Measurements from ENCODE around the gene OR10T2. TPM values are rescaled to one million over a fixed set of nuclear protein-coding genes. Genes with fewer than 3 reads are reported as not detected.

OR10T2 gene
- total and polyA plus RNA-seq, 3 experiments from 2014 or later = not detected

GRCh38 chr1:158414651-158415345 is 15.5 kb upstream of the OR10T2 start:
- no peaks in the 10 kb centered on the region for H3K9me3 Mint-ChIP-seq
- H3K27me3 Mint-ChIP-seq = peaks cover 2 to 12% of the 10 kb centered on the region in 2 donors
- H3K36me3 ChIP-seq (ENCODE audit: insufficient read depth, low read length) = no peaks in the 10 kb centered on the region
- no peaks in the 10 kb centered on the region for H3K9me3 ChIP-seq (ENCODE audit: low read length)
- H3K4me1 ChIP-seq (ENCODE audit: insufficient read depth, low read length) = no peaks in the 10 kb centered on the region
- H3K4me1 Mint-ChIP-seq = no peaks in the 10 kb centered on the region
- no peak overlapping the region for H3K4me3 ChIP-seq (ENCODE audit: low read length)
- CTCF ChIA-PET = no interaction called here
- no peak overlapping the region for H3K4me3 Mint-ChIP-seq
- no peak for DNase-seq
- H3K27me3 ChIP-seq (ENCODE audit: insufficient read depth, low read length, poor library complexity, severe bottlenecking) = no peaks in the 10 kb centered on the region
- H3K27ac Mint-ChIP-seq = no peak overlapping the region
- POLR2A ChIA-PET = no interaction called here
- no peak overlapping the region for H3K27ac ChIP-seq (ENCODE audit: low read depth, low read length)
- no peaks in the 10 kb centered on the region for H3K36me3 Mint-ChIP-seq

DNA sequence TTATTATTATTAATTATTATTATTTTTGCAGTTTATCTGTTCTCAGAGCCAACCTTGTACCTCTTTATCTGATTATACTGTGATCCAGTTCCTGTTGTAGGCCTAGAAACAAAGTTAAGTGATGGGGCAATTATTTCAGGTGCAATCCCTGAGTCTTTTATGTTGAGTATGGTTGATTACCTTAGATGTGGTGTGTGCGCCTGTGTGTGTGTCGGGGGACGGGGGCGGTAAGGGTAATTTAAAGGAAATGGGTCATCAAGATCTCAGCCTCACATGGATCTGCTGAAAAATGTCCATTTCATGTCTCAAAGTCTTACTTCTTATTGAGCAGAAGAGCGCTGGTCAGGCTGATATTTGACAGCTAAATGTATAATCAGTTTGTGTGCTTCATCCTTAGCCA is 7.8 kb upstream of the OR10T2 start:
- H3K4me3 Mint-ChIP-seq = no peak overlapping the region
- Histone ChIP-seq H3K4me1 (ENCODE audit: insufficient read depth, low read length) (no peaks in the 10 kb centered on the region), H3K27ac (ENCODE audit: low read depth, low read length) (no peak overlapping the region), H3K4me3 (ENCODE audit: low read length) (no peak overlapping the region), H3K27me3 (ENCODE audit: insufficient read depth, low read length, poor library complexity, severe bottlenecking) (no peaks in the 10 kb centered on the region), H3K9me3 (ENCODE audit: low read length) (no peaks in the 10 kb centered on the region), H3K36me3 (ENCODE audit: insufficient read depth, low read length) (no peaks in the 10 kb centered on the region)
- no peak overlapping the region for H3K27ac Mint-ChIP-seq
- CTCF ChIA-PET = no interaction called here
- peaks cover 2 to 24% of the 10 kb centered on the region in 2 donors for H3K27me3 Mint-ChIP-seq
- no peaks in the 10 kb centered on the region for H3K4me1 Mint-ChIP-seq
- no peaks in the 10 kb centered on the region for H3K9me3 Mint-ChIP-seq
- POLR2A ChIA-PET = no interaction called here
- H3K36me3 Mint-ChIP-seq = no peaks in the 10 kb centered on the region
- DNase-seq = no peak

DNA sequence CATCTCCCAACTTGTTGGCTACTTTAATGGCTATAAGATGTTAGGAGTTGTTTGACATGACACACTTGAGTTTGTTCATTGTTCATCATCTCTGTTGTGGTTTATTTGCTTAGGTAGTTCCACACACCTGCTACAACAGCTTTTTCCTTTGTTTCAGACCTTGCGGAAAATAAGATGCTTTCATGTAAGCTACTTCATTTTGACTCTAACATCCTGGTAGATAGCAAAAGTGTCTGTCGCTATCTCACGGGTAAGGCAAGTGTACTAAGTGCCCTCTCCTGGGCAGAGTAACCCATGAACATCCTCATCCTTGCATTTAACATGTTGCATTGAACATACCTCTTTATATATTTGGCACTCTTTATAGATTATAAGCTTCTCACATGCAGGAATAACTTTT is 1.6 kb upstream of the OR10T2 start:
- Histone ChIP-seq H3K27ac (ENCODE audit: low read depth, low read length) (no peak overlapping the region), H3K36me3 (ENCODE audit: insufficient read depth, low read length) (no peaks in the 10 kb centered on the region), H3K9me3 (ENCODE audit: low read length) (no peaks in the 10 kb centered on the region), H3K4me1 (ENCODE audit: insufficient read depth, low read length) (no peaks in the 10 kb centered on the region), H3K4me3 (ENCODE audit: low read length) (no peak overlapping the region), H3K27me3 (ENCODE audit: insufficient read depth, low read length, poor library complexity, severe bottlenecking) (no peaks in the 10 kb centered on the region)
- no peak overlapping the region for H3K27ac Mint-ChIP-seq
- no peaks in the 10 kb centered on the region for H3K9me3 Mint-ChIP-seq
- CTCF ChIA-PET = no interaction called here
- DNase-seq = no peak
- peaks cover 0 to 5% (median 3%) of the 10 kb centered on the region in 3 donors for H3K4me1 Mint-ChIP-seq
- no peak overlapping the region for H3K4me3 Mint-ChIP-seq
- no peaks in the 10 kb centered on the region for H3K36me3 Mint-ChIP-seq
- POLR2A ChIA-PET = no interaction called here
- H3K27me3 Mint-ChIP-seq = peaks cover 6 to 47% of the 10 kb centered on the region in 2 donors

- Mint-ChIP-seq H3K9me3 (no peaks in the 10 kb centered on the region), H3K36me3 (no peaks in the 10 kb centered on the region), H3K27me3 (peaks cover 7 to 40% of the 10 kb centered on the region in 2 donors), H3K4me1 (peaks cover 0 to 5% (median 3%) of the 10 kb centered on the region in 3 donors), H3K4me3 (no peak overlapping the region), H3K27ac (no peak overlapping the region)
- Histone ChIP-seq H3K36me3 (ENCODE audit: insufficient read depth, low read length) (no peaks in the 10 kb centered on the region), H3K27me3 (ENCODE audit: insufficient read depth, low read length, poor library complexity, severe bottlenecking) (no peaks in the 10 kb centered on the region), H3K9me3 (ENCODE audit: low read length) (no peaks in the 10 kb centered on the region), H3K4me1 (ENCODE audit: insufficient read depth, low read length) (no peaks in the 10 kb centered on the region), H3K27ac (ENCODE audit: low read depth, low read length) (no peak overlapping the region), H3K4me3 (ENCODE audit: low read length) (no peak overlapping the region)
- DNase-seq = no peak
- ChIA-PET CTCF (no interaction called here), POLR2A (no interaction called here)
Observed at GRCh38 chr1:158396646-158397045, 2.6 kb downstream of the OR10T2 start.

- Histone ChIP-seq H3K9me3 (ENCODE audit: low read length) (no peaks in the 10 kb centered on the region), H3K27me3 (ENCODE audit: insufficient read depth, low read length, poor library complexity, severe bottlenecking) (no peaks in the 10 kb centered on the region), H3K4me1 (ENCODE audit: insufficient read depth, low read length) (no peaks in the 10 kb centered on the region), H3K36me3 (ENCODE audit: insufficient read depth, low read length) (no peaks in the 10 kb centered on the region), H3K4me3 (ENCODE audit: low read length) (no peak overlapping the region), H3K27ac (ENCODE audit: low read depth, low read length) (no peak overlapping the region)
- POLR2A ChIA-PET = no interaction called here
- no peak overlapping the region for H3K4me3 Mint-ChIP-seq
- CTCF ChIA-PET = no interaction called here
- DNase-seq = no peak
- H3K9me3 Mint-ChIP-seq = no peaks in the 10 kb centered on the region
- peaks cover 3 to 21% of the 10 kb centered on the region in 2 donors for H3K27me3 Mint-ChIP-seq
- H3K4me1 Mint-ChIP-seq = no peaks in the 10 kb centered on the region
- H3K36me3 Mint-ChIP-seq = no peaks in the 10 kb centered on the region
- H3K27ac Mint-ChIP-seq = no peak overlapping the region
Observed at GRCh38 chr1:158393476-158393875, 5.8 kb downstream of the OR10T2 start.

- POLR2A ChIA-PET = no interaction called here
- CTCF ChIA-PET = no interaction called here
- Histone ChIP-seq H3K27ac (ENCODE audit: low read depth, low read length) (no peak overlapping the region), H3K9me3 (ENCODE audit: low read length) (no peaks in the 10 kb centered on the region), H3K4me1 (ENCODE audit: insufficient read depth, low read length) (no peaks in the 10 kb centered on the region), H3K27me3 (ENCODE audit: insufficient read depth, low read length, poor library complexity, severe bottlenecking) (no peaks in the 10 kb centered on the region), H3K36me3 (ENCODE audit: insufficient read depth, low read length) (no peaks in the 10 kb centered on the region), H3K4me3 (ENCODE audit: low read length) (no peak overlapping the region)
- no peaks in the 10 kb centered on the region for H3K36me3 Mint-ChIP-seq
- H3K9me3 Mint-ChIP-seq = peaks cover 0 to 2% (median 0%) of the 10 kb centered on the region in 5 donors
- no peaks in the 10 kb centered on the region for H3K4me1 Mint-ChIP-seq
- H3K27me3 Mint-ChIP-seq = peaks cover 5 to 22% of the 10 kb centered on the region in 2 donors
- H3K27ac Mint-ChIP-seq = no peak overlapping the region
- DNase-seq = no peak
- H3K4me3 Mint-ChIP-seq = no peak overlapping the region
Observed at GRCh38 chr1:158391099-158391498, 8.2 kb downstream of the OR10T2 start.

GRCh38 chr1:158390331-158390730 is 8.9 kb downstream of the OR10T2 start:
- Histone ChIP-seq H3K27ac (ENCODE audit: low read depth, low read length) (no peak overlapping the region), H3K4me1 (ENCODE audit: insufficient read depth, low read length) (no peaks in the 10 kb centered on the region), H3K27me3 (ENCODE audit: insufficient read depth, low read length, poor library complexity, severe bottlenecking) (no peaks in the 10 kb centered on the region), H3K9me3 (ENCODE audit: low read length) (no peaks in the 10 kb centered on the region), H3K36me3 (ENCODE audit: insufficient read depth, low read length) (no peaks in the 10 kb centered on the region), H3K4me3 (ENCODE audit: low read length) (no peak overlapping the region)
- no peak overlapping the region for H3K27ac Mint-ChIP-seq
- peaks cover 7 to 19% of the 10 kb centered on the region in 2 donors for H3K27me3 Mint-ChIP-seq
- no peaks in the 10 kb centered on the region for H3K36me3 Mint-ChIP-seq
- no peaks in the 10 kb centered on the region for H3K4me1 Mint-ChIP-seq
- H3K4me3 Mint-ChIP-seq = no peak overlapping the region
- ChIA-PET CTCF (no interaction called here), POLR2A (no interaction called here)
- H3K9me3 Mint-ChIP-seq = peaks cover 0 to 2% (median 0%) of the 10 kb centered on the region in 5 donors
- no peak for DNase-seq

GRCh38 chr1:158374860-158375259 is 24.4 kb downstream of the OR10T2 start:
- Histone ChIP-seq H3K27me3 (ENCODE audit: insufficient read depth, low read length, poor library complexity, severe bottlenecking) (no peaks in the 10 kb centered on the region), H3K27ac (ENCODE audit: low read depth, low read length) (no peak overlapping the region), H3K9me3 (ENCODE audit: low read length) (no peaks in the 10 kb centered on the region), H3K4me3 (ENCODE audit: low read length) (no peak overlapping the region), H3K36me3 (ENCODE audit: insufficient read depth, low read length) (no peaks in the 10 kb centered on the region), H3K4me1 (ENCODE audit: insufficient read depth, low read length) (no peaks in the 10 kb centered on the region)
- peaks cover 15 to 24% (median 18%) of the 10 kb centered on the region in 5 donors for H3K9me3 Mint-ChIP-seq
- peaks cover 14 to 46% of the 10 kb centered on the region in 2 donors for H3K27me3 Mint-ChIP-seq
- peak overlapping the region in 1 of 7 donors; percentile 14 for H3K4me3 Mint-ChIP-seq
- H3K4me1 Mint-ChIP-seq = no peaks in the 10 kb centered on the region
- POLR2A ChIA-PET = no interaction called here
- DNase-seq = no peak
- H3K27ac Mint-ChIP-seq = no peak overlapping the region
- H3K36me3 Mint-ChIP-seq = no peaks in the 10 kb centered on the region
- CTCF ChIA-PET = no interaction called here
